Endothelial cell of umbilical vein (primary cell): ENCODE measurements around the gene SCAPER. TPM values are rescaled to one million over a fixed set of nuclear protein-coding genes. Genes with fewer than 3 reads are reported as not detected.

Source experiments
- BruUV-seq: library from RNA; stranded (reverse); fragments of 400-500 nt; replicated peaks from 2 replicates; lab custom pipeline; 2021; lab: Mats Ljungman, UMichigan
- CTCF ChIA-PET: fragments of 300-600, 350-600 bp; sonication (Branson Sonifier 250); formaldehyde crosslinking; loops from one replicate; lab custom pipeline; 2021; ENCODE audit warnings: antibody characterized with exemption, inconsistent platforms; lab: Charles Lee
- POLR2A ChIA-PET: fragments of 300-600, 350-600 bp; sonication (Branson Sonifier 250); formaldehyde crosslinking; loops from one replicate; lab custom pipeline; 2021; ENCODE audit warnings: antibody characterized with exemption, inconsistent platforms; lab: Charles Lee
- DNase-seq: peaks from one replicate; pipeline ENCODE4 v3.0.0-alpha.2; 2011; ENCODE audit warnings: low read depth, low spot score
- FAIRE-seq: peaks from 2 replicates; lab custom pipeline; 2011; peaks lifted over from hg19 to GRCh38; lab: Jason Lieb, UNC
- H2AFZ ChIP-seq: 2 replicates; pipeline ENCODE4 v1.6.0; 2012; ENCODE audit warnings: low read depth, low read length, control low read depth, inconsistent platforms
- H3K27ac ChIP-seq: 2 replicates; pipeline ENCODE4 v1.5.1; 2011; ENCODE audit warnings: low read depth, mild to moderate bottlenecking, control low read depth, low read length, moderate library complexity; ENCODE audit not compliant: insufficient read depth
- H3K27me3 ChIP-seq, 2 experiments: 2 replicates each; pipeline versions ENCODE4 v1.6.0 to v1.6.1; 2011; ENCODE audit warnings: low read length in 2 of 2, mixed read lengths in 1 of 2; ENCODE audit not compliant: control insufficient read depth in 2 of 2, insufficient read depth in 2 of 2
- H3K36me3 ChIP-seq, 2 experiments: 2 replicates in 1 of 2; 3 replicates in 1 of 2; pipeline ENCODE4 v1.5.1; 2011; ENCODE audit warnings: low read length in 2 of 2, mild to moderate bottlenecking in 1 of 2, moderate library complexity in 1 of 2; ENCODE audit not compliant: control insufficient read depth in 2 of 2, insufficient read depth in 2 of 2; ENCODE audit errors: extremely low read depth in 1 of 2
- H3K4me1 ChIP-seq: 3 replicates; pipeline ENCODE4 v1.5.1; 2011; ENCODE audit warnings: mild to moderate bottlenecking, low read length; ENCODE audit not compliant: control insufficient read depth, insufficient read depth; ENCODE audit errors: extremely low read depth
- H3K4me2 ChIP-seq: 2 replicates; pipeline ENCODE4 v1.6.1; 2011; ENCODE audit warnings: low read length, control low read depth, mixed read lengths; ENCODE audit not compliant: insufficient read depth
- H3K4me3 ChIP-seq, 3 experiments: fragments of 200-600 bp in 1 of 3; sonication (generic), shearing (Covaris generic) in 1 of 3; replicated peaks in 1 of 3; 2 replicates each; pipeline ENCODE4 v1.5.1; 2011 to 2016; ENCODE audit warnings: control low read depth in 3 of 3, low read length in 3 of 3, mild to moderate bottlenecking in 2 of 3, inconsistent platforms in 1 of 3, low read depth in 1 of 3, moderate library complexity in 1 of 3; ENCODE audit not compliant: insufficient read depth in 1 of 3
- H3K79me2 ChIP-seq: 2 replicates; pipeline ENCODE4 v1.6.0; 2012; ENCODE audit warnings: low read length, inconsistent platforms; ENCODE audit not compliant: control insufficient read depth, insufficient read depth
- H3K9ac ChIP-seq: replicated peaks from 2 replicates; pipeline ENCODE3; 2011; ENCODE audit warnings: low read length, control low read depth; ENCODE audit not compliant: insufficient read depth; ENCODE audit errors: extremely low read depth
- H3K9me1 ChIP-seq: replicated peaks from 3 replicates; pipeline ENCODE4 v1.6.0; 2011; ENCODE audit warnings: mild to moderate bottlenecking, low read length; ENCODE audit not compliant: control insufficient read depth, insufficient read depth; ENCODE audit errors: extremely low read depth
- H3K9me3 ChIP-seq: replicated peaks from 2 replicates; pipeline ENCODE4 v1.5.1; 2012; ENCODE audit warnings: low read length, inconsistent platforms; ENCODE audit not compliant: control insufficient read depth, insufficient read depth
- H4K20me1 ChIP-seq: replicated peaks from 2 replicates; pipeline ENCODE3; 2011; ENCODE audit warnings: mild to moderate bottlenecking, low read length; ENCODE audit not compliant: control insufficient read depth, insufficient read depth; ENCODE audit errors: extremely low read depth
- EZH2 ChIP-seq: IDR thresholded peaks from 2 replicates; pipeline ENCODE4 v1.6.1; 2012; ENCODE audit warnings: borderline replicate concordance, low read depth, mild to moderate bottlenecking, moderate library complexity, low read length, inconsistent platforms; ENCODE audit not compliant: severe bottlenecking
- JUN ChIP-seq: IDR thresholded peaks from 2 replicates; pipeline ENCODE4 v1.6.1; 2011; ENCODE audit warnings: borderline replicate concordance, low read depth; ENCODE audit not compliant: insufficient read length, insufficient read depth
- MYC ChIP-seq: IDR thresholded peaks from one replicate; pipeline ENCODE4 v1.6.1; 2011; ENCODE audit warnings: mild to moderate bottlenecking, low read depth, low read length
- dilution Hi-C: fragments of 300-500 bp; cut with MboI; formaldehyde crosslinking; loops from one replicate; pipeline ENCODE4 v1.15.0; 2019; ENCODE audit warnings: low sequenced_read_pairs; ENCODE audit not compliant: extremely low pct_ligation_motif_present
- intact Hi-C: fragments of 100-400 bp; cut with micrococcal nuclease; formaldehyde crosslinking; loops from one replicate; pipeline ENCODE4 v1.10.0; 2022
- polyA plus RNA-seq, 4 experiments: library from polyadenylated mRNA; depleted of rRNA in 3 of 4; stranded (reverse) in 3 of 4; unstranded in 1 of 4; fragments of >200 nt; gene quantifications; 2 replicates each; pipeline versions ENCODE4 v1.2.1 to v1.2.3, GENCODE V29; 2011 to 2012; ENCODE audit warnings: missing spikeins in 1 of 4
- total RNA-seq: library from RNA; stranded (reverse); gene quantifications from 2 replicates; pipeline ENCODE4 v1.2.3, GENCODE V29; 2021
- TF ChIP-seq, protein P1 (sequence below): IDR thresholded peaks from 2 replicates; pipeline ENCODE4 v1.6.1; 2011; ENCODE audit not compliant: insufficient read depth, insufficient read length

The SCAPER gene
- total and polyA plus RNA-seq, 2 donors (not counting 3 experiments of a cell fraction or from before 2014, with no cell fraction given): 2.7 to 12.7 TPM

GRCh38 chr15:76344893-76345582 lies 560.1 kb downstream of the SCAPER start:
- H3K4me3 ChIP-seq: no peak overlapping the region
- ChIA-PET POLR2A (interaction anchor here (0.6 kb wide), 1 partner anchor 9 kb away, joined by 3 read pairs; the partner anchor contains the start of gene ISL2), CTCF (interaction anchor here (1.2 to 2.5 kb wide), 5 partner anchors 8 to 159 kb away, joined by 4 to 9 read pairs (median 6); partner anchors contain the start of gene ISL2)
- TF ChIP-seq MYC (no peak), JUN (no peak), EZH2 (no peak)
- TF ChIP-seq, protein P1, sequence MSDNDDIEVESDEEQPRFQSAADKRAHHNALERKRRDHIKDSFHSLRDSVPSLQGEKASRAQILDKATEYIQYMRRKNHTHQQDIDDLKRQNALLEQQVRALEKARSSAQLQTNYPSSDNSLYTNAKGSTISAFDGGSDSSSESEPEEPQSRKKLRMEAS: no peak
- no peaks in the 10 kb centered on the region for H4K20me1 ChIP-seq
- no TSS peak for BruUV-seq
- dilution Hi-C loops (no loop called here), intact Hi-C loops (loop anchor here (1.0 to 10.0 kb wide), 2 partner anchors 9 to 520 kb away; partner anchors contain the start of gene ISL2)
- H3K27me3 ChIP-seq: peaks cover 70 to 84% of the 10 kb centered on the region in 2 experiments
- no peak overlapping the region for H3K4me2 ChIP-seq
- no peaks in the 10 kb centered on the region for H3K79me2 ChIP-seq
- no peak overlapping the region for H2AFZ ChIP-seq
- H3K9me1 ChIP-seq: no peaks in the 10 kb centered on the region
- no peak for DNase-seq
- H3K27ac ChIP-seq: no peak overlapping the region
- H3K9me3 ChIP-seq: no peaks in the 10 kb centered on the region
- no peak for FAIRE-seq
- no peaks in the 10 kb centered on the region for H3K36me3 ChIP-seq
- H3K4me1 ChIP-seq: peaks cover 19% of the 10 kb centered on the region
- H3K9ac ChIP-seq: no peak overlapping the region

GRCh38 chr15:76343313-76343996 lies 561.7 kb downstream of the SCAPER start:
- Histone ChIP-seq H3K4me3 (no peak overlapping the region), H3K36me3 (no peaks in the 10 kb centered on the region), H3K79me2 (no peaks in the 10 kb centered on the region), H3K9me3 (no peaks in the 10 kb centered on the region), H3K9ac (no peak overlapping the region), H2AFZ (no peak overlapping the region), H3K9me1 (no peaks in the 10 kb centered on the region), H3K27me3 (peaks cover 85 to 99% of the 10 kb centered on the region in 2 experiments), H3K27ac (no peak overlapping the region), H3K4me1 (peaks cover 19% of the 10 kb centered on the region), H3K4me2 (no peak overlapping the region), H4K20me1 (no peaks in the 10 kb centered on the region)
- DNase-seq (no peak), FAIRE-seq (no peak)
- dilution Hi-C loops: no loop called here
- intact Hi-C loops: loop anchor here (10.0 kb wide), 1 partner anchor 521 kb away; no protein-coding TSS in a partner anchor
- CTCF ChIA-PET: interaction anchor here (1.2 kb wide), 1 partner anchor 7 kb away, joined by 4 read pairs; the partner anchor contains the start of gene ISL2
- POLR2A ChIA-PET: no interaction called here
- TF ChIP-seq JUN (no peak), EZH2 (peak; percentile 64)
- BruUV-seq: no TSS peak
